ENCODE results near the gene GLB1L.

GLB1L gene

GRCh38 chr2:219234331-219234730, 10.9 kb downstream of the GLB1L start:
- DNase-seq = no peak
- in situ Hi-C loops (cut with HindIII; ENCODE audit: low pct_ligation_motif_present, low pct_unique_long_range_greater_than_20kb, low sequenced_read_pairs) = no loop called here

DNA sequence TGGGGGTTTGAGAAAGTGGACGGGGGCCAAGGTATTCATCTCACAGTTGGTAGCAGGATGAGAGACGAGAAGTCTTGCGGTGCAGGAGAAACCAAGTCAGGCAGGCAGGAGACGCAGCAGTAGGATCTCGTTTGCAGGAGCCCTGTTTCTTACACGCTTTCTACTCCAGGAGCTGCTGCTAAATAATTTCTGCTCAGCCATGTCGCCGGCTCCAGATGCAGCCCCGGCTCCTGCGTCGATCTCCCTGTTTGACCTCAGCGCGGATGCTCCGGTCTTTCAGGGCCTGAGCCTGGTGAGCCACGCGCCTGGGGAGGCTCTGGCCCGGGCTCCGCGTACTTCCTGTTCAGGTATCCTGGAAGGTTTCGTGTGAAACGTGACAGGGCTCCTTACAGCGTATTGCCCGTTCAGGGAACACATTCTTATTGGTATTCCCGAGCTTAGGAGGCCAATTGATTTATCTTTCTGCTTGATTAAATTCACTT, 15.1 kb downstream of the GLB1L start:
- in situ Hi-C loops (cut with HindIII; ENCODE audit: low pct_ligation_motif_present, low pct_unique_long_range_greater_than_20kb, low sequenced_read_pairs) = no loop called here

GRCh38 chr2:219229305-219230058, 15.8 kb downstream of the GLB1L start, which contains the start of the genes ANKZF1 and ATG9A:
ANKZF1 (plus strand) TSS chr2:219229806; CDS start chr2:219230258, 452 bp downstream.
ATG9A (minus strand) TSS chr2:219229636; CDS start chr2:219228024, 1,612 bp downstream.
- DNase-seq = peak; percentile 99
- in situ Hi-C loops (cut with HindIII; ENCODE audit: low pct_ligation_motif_present, low pct_unique_long_range_greater_than_20kb, low sequenced_read_pairs) = no loop called here

More for the DNA sequence above, 15.1 kb downstream of the GLB1L start:
- peak; percentile 53 for DNase-seq

- in situ Hi-C loops (cut with HindIII; ENCODE audit: low pct_ligation_motif_present, low pct_unique_long_range_greater_than_20kb, low sequenced_read_pairs) = no loop called here
- no peak for DNase-seq
Observed at GRCh38 chr2:219228911-219229304, 16.3 kb downstream of the GLB1L start.

GRCh38 chr2:219228041-219228910, 17.0 kb downstream of the GLB1L start:
- in situ Hi-C loops (cut with HindIII; ENCODE audit: low pct_ligation_motif_present, low pct_unique_long_range_greater_than_20kb, low sequenced_read_pairs) = no loop called here
- DNase-seq = no peak

- no peak for DNase-seq
- in situ Hi-C loops (cut with HindIII; ENCODE audit: low pct_ligation_motif_present, low pct_unique_long_range_greater_than_20kb, low sequenced_read_pairs) = no loop called here
Observed at GRCh38 chr2:219225350-219225749, 19.9 kb downstream of the GLB1L start.

DNA sequence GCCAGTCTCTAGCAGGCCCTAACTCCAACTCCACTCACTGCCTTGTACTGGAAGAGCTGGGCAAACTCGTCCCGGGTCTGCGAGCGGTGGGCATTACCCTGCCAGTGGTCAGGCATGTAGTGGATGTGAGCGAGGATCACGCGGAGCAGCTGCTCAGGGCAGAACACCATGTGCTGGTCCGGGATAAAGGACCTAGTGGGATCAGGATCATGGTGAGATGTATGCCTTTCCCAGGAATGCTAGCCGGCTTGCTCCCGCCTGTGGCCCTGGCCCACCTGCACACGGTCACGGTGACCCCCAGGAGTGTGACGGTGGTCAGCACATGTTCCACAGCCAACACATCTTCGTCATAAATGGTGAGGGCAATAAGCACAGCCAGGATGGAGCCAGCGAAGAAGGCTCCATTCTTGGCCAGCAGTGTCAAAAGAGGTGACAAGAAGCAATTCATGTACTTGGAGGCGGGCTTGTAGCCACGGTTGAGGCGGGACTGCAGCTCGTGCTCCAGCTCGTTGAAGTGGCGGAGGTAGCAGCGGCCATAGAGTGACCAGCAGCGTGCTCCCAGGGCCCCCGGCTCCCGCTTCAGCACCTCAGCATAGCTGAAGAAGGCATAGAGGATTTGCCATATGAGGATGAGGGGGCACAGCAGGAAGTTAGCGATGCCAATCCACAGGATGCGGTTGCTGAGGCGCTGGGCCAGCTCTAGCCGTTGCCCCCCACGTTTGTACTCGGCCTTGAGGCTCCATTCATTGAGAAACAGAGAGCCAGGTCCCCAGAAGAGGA, 21.2 kb downstream of the GLB1L start:
- in situ Hi-C loops (cut with HindIII; ENCODE audit: low pct_ligation_motif_present, low pct_unique_long_range_greater_than_20kb, low sequenced_read_pairs) = no loop called here
- DNase-seq = no peak

- no peak for DNase-seq
- in situ Hi-C loops (cut with HindIII; ENCODE audit: low pct_ligation_motif_present, low pct_unique_long_range_greater_than_20kb, low sequenced_read_pairs) = no loop called here
Observed at GRCh38 chr2:219221957-219222518, 23.2 kb downstream of the GLB1L start.

GRCh38 chr2:219220652-219221402, 24.4 kb downstream of the GLB1L start:
- in situ Hi-C loops (cut with HindIII; ENCODE audit: low pct_ligation_motif_present, low pct_unique_long_range_greater_than_20kb, low sequenced_read_pairs) = no loop called here
- DNase-seq = no peak

GRCh38 chr2:219219784-219220532, 25.3 kb downstream of the GLB1L start:
- no peak for DNase-seq
- in situ Hi-C loops (cut with HindIII; ENCODE audit: low pct_ligation_motif_present, low pct_unique_long_range_greater_than_20kb, low sequenced_read_pairs) = no loop called here

GRCh38 chr2:219218732-219219701, 26.2 kb downstream of the GLB1L start, which contains the start of gene ABCB6:
ABCB6 (minus strand) TSS chr2:219218958; CDS start chr2:219218673, 285 bp downstream.
- in situ Hi-C loops (cut with HindIII; ENCODE audit: low pct_ligation_motif_present, low pct_unique_long_range_greater_than_20kb, low sequenced_read_pairs) = no loop called here
- peak; percentile 91 for DNase-seq

GRCh38 chr2:219218217-219218731, 27.0 kb downstream of the GLB1L start:
- in situ Hi-C loops (cut with HindIII; ENCODE audit: low pct_ligation_motif_present, low pct_unique_long_range_greater_than_20kb, low sequenced_read_pairs) = no loop called here
- peak; percentile 83 for DNase-seq

DNA sequence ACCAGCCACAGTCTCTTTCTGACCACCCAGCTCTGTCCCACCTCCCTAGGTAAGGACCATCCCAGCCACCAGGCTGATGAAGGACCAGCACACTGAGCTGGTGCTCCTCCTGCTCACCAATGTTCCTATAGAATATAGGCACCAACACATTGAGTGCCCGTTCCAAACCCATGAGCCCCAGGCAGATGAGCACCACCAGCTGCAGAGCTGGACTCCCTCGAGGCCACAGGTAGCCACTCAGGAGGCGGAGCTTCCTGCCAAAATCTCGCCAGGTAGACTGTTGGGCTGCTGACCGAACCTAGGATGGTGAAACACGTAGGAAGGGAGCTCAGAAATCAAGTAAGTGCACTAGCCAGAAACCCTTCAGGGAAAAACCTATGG, 28.7 kb downstream of the GLB1L start:
- DNase-seq = no peak
- in situ Hi-C loops (cut with HindIII; ENCODE audit: low pct_ligation_motif_present, low pct_unique_long_range_greater_than_20kb, low sequenced_read_pairs) = no loop called here

GRCh38 chr2:219215871-219216534, 29.2 kb downstream of the GLB1L start:
- no peak for DNase-seq
- in situ Hi-C loops (cut with HindIII; ENCODE audit: low pct_ligation_motif_present, low pct_unique_long_range_greater_than_20kb, low sequenced_read_pairs) = no loop called here

DNA sequence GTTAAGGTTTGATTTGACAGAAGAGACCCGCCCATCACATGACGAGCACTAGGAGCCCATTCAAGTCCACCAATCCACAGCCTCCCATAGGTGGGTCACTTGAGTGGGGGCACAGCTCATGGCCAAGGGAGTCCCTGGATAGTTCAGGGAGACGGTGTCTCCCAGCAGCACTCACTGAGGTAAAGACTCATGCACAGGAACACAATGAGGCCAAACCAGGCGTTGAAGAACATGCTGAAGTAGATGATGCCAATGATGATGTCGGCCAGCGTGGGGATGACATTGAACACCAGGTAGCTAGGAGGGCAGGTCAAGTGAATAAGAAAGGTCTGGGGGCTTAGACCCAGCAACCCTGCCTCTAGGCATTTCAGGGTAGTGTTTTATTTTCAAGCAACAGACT, 30.5 kb downstream of the GLB1L start:
- in situ Hi-C loops (cut with HindIII; ENCODE audit: low pct_ligation_motif_present, low pct_unique_long_range_greater_than_20kb, low sequenced_read_pairs) = no loop called here
- no peak for DNase-seq
